Nucleus accumbens (tissue), 56 donors: ENCODE measurements around the gene SNCAIP.

Experiments
- DNase-seq, 56 donors: peaks; one replicate each; lab custom pipeline; 2025; lab: John Stamatoyannopoulos, UW

The SNCAIP gene

DNA sequence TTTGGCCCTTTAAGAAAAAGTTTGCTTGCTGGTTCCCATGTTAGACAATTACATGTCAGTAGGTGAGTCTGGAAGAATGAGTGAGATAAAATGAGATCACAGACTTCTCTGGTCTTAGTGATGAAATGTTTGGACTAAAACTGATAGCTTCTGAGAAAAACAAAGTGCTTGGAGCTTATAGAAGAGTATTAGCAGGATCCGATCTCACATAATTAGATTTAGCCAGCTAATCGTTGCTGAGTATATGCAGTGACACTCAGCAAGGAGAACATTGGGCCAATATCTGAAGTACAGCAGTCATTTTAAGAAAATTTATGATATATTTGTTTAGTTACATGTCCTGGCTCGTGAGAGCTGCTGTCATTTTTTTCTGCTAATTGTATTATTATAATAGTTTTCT, 135.8 kb downstream of the SNCAIP start:
- DNase-seq = no peak

DNA sequence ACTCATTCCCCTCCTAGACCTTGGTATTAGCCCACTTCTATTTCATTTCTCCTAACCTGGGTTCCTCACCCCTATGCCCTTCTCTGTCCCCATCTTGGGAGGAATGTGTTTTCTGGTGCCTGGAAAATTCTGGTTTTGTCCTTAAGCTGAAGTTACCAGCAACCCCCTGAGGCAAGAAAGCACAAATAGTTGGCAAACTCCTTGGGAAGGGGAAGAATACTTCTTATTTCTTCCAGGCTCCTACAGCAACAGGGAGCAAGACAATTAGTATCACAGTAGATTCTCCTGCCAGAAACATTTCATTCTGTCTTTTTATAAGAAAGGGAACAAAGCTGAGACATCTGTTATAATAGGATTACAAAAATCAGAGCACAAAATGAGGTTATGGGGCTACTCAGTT, 142.5 kb downstream of the SNCAIP start:
- no peak for DNase-seq

DNA sequence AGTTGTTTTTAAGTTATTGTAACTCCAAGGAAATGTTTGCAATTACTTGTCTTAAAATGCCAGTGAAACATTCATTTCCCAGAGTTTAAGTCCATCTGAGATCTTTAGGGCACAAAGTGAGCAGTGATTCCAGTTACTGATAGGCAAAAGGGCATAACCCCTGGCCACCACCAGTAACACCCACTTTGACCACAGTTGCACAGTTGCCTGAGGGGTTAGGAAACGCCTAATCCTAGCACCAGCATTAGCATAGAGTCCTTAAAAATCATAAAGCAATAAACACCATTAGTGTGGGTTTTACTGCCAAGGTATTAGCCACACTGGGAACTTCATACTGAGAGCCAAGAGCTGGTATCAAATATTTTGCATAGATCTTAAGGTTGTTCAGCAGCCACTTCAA, 143.9 kb downstream of the SNCAIP start:
- no peak for DNase-seq

DNA sequence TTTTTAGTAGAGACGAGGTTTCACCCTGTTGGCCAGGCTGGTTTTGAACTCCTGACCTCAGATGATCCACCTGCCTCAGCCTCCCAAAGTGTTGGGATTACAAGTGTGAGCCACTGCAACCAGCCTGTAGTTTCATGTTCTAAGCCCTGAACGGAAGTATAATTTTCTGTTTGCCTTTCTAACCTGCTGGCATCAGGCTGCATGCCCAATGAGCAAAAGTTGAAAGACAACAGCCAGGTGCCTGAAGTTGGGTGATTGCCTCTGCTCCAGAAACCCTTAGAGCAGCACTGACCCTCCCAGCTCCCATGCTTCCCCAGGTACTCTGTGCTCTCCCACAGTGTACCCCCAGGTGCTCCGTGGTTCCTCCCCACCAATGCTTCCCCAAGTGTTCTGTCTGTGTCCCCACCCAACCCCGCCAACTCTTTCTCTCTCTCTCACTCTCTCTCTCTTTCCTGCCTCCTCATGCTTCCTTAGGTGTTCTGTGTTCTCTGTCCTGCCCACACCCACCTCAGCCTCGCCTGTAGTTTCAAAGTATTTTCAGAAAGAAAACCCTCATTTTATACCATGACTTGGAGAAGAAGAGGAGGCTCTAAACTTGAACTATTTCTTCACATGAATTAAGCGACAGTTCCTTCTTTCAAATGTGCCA, 145.3 kb downstream of the SNCAIP start:
- DNase-seq = peak in 4 of 56 donors; percentile 4 to 18 (median 8)

DNA sequence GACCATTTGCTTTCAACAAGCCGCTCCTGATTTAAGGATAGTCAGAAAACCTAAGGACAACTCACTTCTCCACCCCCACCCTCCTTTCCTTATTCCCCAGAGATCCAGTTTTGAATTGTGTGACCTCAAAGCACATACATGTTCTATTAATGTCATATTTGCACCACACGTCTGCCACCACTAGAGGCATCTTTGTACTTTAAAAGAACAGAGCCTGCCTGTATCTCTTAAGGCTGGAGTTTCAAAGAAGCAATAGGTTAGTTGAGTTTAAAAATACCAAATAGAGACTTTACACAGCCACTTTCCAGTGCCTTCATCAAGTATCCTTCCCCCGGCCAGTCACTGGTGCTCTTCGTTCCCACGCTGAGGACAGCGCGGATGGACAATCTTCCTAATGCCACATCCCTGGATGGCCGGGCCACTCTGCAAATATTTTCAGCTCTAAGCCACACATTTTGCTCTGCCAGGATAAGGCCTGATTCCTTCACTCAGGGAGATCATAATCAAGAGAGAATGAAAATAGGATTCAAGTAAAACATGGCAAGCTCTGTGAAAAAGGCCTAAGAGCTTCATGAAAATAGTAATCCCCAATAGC, 146.3 kb downstream of the SNCAIP start:
- DNase-seq = no peak

DNA sequence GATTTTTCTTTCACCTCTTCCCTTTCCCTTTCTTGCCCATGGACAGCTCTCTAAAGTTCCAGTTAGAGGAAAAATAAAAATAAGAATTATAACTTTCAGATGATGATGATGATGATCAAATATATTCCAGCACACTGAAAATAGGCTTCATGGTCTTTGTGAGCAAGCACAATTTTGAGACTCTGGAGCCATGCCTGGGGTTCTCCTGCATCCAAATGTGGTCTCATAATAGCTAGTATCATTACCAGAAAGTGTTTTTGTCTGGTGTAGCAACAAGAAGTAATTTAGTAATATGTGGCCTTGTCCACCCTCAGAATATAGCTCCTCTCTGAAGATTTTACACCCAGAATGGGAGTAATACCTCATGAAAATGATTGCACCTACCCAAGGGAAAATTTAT, 150.4 kb downstream of the SNCAIP start:
- DNase-seq = no peak

DNA sequence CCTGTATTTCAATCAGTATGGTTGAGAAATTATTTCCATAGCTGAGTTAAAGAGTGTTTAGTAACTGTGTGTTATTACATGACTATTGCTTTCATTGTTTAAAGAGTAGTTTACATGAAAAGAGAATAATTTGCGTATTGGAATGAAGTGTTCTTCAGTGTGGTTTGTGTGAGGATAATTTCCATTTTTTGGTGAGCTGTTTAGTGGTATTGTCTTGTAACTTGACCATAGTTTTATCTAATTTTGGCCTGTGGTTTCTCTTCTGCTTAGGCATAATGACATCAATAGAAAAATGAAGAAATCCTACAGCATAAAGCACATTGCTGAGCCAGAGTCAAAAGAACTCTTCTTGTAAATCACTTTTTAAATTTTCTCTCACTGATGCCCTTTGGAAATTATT, 151.2 kb downstream of the SNCAIP start:
- no peak for DNase-seq

DNA sequence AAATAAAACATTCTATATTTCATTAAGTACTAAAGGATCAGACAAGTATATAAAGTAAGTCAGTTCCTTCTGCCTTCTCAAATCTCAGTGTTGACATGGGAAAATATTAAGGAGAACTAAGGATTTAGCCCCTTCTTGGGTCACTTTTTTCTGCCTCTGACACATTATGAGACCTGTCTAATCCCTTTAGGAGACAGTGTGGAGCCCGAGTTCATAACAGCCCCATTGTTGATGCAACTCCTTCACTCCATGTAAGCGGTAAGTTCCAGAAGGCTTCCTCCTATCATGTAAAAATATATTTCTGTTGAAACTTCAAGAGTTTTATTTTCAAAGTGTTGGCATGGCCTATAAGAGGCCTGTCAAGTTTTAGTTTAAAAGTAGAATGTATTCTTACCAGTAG, 152.2 kb downstream of the SNCAIP start:
- DNase-seq = no peak

DNA sequence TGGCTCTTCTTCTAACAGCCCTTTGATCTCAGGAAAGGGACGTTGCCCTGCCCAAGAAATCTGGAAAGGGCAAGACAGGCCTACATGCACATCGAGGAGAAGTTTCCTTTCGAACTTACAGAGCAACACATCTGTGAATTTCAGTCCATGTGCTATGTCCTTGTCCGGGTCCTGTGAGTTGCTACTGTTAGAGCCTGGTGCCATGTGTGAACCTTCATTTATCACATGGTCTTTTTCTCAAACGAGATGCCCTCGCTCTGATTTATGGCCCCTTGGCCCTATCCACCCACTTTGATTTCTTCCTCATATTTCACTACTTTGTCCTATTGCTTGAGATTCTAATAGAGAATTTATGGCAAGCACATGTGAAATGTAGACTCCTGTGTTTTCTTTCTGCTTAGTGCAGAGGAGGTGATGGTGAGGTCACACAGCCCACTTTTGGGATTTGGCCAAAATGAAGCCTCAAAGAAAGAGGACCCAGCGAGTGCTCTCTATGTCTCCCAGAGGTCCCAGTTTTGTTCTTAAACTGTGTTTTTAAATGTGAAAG, 153.1 kb downstream of the SNCAIP start:
- DNase-seq = no peak

DNA sequence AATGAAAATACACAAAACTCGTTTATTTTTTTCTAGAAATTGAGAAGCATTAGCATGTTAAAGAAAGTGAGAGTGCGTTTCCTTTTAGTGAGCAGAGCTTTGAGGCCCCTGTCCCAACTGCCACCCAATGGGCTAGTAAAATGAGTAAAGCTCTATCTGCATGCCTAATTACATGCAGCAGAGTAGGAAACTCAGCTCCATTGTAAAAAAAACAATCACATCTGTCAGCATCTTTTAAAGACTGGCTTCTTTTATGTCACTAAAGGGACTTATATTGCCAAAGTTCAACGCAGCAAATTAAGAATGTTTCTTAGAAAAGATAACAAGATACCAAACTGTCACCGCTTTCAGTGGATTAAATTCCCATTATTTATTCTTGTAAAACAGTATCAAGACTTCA, 154.0 kb downstream of the SNCAIP start:
- DNase-seq = no peak

DNA sequence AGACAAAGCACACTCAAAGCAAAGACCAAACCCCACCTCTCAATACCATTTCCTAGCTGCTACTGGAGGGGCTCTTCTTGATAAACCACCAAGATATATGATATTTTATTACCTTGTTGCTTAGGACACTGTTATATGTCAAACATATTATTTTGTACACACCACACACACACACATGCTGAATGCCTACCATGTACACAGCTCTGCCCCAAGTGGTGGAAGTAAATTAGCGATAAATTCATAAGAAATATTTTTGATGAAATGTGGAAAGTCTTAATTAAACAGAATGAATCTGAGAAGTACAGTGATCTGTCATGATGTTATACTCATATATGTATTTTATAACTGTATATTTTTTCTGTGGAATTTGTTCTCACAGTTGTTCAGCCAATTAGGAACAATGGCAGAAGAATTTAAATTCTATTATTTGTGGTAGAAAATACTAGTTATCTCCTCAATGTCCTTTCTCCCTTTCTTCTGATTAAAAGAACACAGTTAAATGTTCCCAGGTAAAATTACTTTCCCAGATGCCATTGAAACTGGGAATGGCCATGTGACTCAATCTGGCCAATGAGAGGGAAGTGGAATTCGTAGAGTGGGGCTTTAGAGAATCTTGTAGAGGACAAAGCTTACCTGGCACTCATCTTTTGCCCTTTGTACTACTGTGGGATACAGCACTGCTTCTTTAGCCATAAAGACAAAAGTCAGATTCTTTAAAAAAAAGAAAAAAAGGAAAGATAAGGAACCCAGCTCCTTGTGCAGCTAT, 156.5 kb downstream of the SNCAIP start:
- no peak for DNase-seq

DNA sequence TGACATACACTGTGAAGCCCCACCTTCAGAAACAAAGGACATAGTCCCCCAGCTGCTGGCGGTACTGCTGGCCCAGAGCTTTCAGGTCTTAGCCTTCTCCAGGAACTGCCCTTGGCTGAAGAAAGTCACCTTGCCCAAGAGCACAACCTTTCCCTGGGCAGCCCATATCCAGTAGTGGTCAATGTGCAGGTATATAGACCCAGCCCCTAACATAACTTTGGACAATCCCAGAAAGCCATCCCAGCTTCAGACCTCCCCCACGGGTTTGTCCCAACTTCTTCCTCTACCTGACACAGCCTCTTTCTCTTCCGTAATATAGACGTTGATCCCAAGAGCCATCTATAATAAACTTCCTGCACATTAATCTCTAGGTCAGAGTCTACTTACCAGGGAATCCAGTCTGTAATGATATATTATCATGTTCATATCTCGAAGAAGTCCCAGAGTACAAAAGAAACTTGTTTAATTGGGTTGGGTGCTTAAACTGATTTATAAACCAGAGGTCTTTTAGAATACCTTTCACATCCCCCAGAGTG, 157.4 kb downstream of the SNCAIP start:
- no peak for DNase-seq

DNA sequence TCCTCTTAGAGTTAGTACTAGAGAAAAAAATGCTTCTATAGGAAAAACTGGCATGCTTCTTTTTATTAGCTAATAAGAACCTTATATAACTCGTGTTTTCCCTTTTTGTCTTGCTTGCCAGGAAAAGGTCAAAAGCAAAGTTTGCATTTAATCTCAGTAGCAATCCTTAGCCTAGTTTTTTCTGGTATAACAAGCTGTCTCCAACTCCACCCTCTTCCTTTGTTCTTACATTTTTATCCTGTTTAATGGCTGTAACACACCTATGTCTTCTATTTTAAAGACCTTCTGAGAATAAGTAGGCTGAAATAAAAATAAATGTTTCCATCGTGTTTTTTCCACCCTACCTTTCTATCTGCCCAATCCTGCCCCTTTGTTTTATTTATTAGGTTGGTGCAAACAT, 158.3 kb downstream of the SNCAIP start:
- no peak for DNase-seq

DNA sequence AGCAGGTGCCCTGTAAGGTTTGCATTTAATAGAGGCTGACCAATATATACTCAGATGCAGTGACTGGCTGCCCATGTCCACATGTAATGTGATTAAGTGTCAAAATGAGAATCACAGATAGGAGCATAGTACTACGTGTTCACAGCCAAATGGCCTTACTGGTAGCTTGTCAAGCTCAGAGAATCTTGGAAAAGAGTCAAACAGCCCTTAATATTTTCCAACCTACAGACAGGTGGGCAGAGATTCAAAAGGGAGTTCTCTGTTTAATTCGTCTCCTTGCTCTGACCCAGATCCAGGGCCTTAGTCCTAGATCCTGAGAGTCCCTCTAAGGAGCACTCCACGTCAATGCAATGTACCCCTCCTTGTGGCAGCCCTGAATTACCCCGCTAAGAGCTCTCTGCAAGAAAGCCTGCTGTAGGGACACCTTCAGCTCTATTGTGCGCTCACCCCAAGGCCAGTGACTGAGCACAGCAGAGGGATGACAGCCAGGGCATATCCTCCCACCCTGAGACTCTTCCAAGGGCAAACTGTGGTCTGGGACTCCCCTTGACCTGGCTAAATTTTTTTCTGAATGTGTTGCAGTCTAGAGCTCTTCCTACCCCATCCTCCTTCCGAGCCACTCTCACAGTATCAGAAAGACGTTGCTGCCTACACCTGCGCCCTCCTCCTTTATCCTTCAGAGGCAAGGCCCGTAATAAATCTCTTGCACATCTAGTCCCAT, 159.2 kb downstream of the SNCAIP start:
- no peak for DNase-seq

DNA sequence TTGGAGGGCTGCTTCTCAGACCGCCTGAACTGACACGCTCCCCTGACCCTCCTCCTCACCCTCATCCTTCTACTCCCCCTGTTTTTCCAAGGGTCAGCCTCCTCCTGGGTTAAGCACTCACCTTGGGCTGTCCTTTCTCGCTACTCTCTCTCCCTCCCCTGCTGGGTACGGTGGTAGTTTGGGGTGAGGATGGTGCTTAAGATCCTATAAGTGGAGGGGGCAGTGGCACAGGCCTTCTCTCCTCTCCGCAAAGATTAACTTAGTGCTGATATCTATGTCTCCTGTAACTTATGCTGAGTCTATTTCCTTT, 159.7 kb downstream of the SNCAIP start:
- no peak for DNase-seq

DNA sequence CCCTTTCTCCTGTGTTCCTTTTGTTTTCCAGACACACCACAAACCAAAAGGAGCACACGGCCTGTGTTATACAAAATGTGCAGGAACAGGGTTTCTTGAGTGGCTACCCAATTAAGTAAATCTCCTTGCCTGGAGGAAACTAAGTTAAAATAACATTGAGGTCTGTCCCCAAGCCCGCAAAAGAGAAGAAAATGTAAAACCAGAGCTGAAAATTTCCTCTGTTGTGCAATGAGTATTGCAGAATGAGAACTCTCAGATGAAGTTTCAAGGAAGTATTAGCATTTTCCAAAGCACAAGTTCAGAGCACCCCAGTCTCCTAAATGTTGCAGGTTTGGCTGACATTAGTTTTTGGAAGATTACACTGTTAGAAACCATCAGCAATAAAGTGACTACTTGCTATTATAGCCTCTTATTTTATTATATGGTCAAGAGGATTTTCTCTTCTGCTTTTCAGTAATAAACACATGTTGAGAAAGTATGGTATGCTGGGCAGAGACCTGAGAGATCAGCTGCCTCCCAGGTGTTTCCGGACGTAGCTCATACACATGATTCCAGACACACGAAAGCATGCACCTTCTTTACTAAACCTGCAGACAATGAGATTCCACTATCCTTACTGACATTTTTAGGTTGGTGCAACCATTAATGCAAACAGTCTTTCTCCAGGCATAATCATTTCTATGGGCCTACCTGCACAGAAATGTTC, 161.3 kb downstream of the SNCAIP start:
- no peak for DNase-seq

DNA sequence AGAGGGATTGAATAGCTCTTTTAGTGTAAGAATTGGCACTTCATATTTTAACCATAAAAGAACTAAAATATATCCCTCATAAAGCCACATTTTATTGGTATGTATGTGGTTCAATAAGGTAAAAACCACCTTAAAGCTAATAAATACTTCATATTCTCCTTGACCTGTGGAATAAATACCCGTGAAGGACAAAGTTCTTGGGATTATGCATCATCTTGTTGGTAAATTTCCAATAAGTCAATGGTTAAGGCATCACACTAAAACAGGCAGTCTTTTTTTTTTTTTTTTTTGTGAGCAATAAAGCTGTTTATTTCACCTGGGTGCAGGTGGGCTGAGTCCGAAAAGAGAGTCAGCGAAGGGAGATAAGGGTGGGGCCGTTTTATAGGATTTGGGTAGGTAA, 161.9 kb downstream of the SNCAIP start:
- no peak for DNase-seq

DNA sequence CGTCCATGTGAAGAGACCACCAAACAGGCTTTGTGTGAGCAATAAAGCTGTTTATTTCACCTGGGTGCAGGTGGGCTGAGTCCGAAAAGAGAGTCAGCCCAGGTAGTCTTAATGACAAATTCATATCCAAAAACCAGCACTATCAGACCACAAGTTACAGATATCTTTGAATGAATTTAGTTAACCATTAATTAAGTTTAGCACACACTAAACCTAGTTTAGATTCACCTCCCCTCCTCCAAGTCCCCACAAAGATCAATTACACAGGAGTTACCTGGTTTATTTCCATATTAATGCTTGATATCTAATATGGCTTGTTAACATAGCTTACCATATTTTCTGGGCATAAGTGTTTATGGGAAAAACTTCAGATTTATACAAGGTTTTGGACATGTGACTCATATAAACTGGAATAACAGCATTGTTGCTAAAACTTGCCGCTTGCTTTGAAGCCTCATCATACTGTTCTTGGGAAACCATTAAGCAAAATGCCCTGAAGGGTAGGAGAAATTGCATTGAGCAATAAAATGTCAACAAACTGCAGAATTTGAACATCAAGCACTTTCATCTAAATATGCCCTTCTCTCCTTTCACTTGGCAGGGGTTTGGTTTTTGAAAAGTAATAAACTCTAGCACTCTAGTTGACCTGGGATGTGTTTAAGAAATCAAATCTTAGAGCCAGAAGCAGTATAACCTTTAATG, 166.9 kb downstream of the SNCAIP start:
- DNase-seq = no peak

DNA sequence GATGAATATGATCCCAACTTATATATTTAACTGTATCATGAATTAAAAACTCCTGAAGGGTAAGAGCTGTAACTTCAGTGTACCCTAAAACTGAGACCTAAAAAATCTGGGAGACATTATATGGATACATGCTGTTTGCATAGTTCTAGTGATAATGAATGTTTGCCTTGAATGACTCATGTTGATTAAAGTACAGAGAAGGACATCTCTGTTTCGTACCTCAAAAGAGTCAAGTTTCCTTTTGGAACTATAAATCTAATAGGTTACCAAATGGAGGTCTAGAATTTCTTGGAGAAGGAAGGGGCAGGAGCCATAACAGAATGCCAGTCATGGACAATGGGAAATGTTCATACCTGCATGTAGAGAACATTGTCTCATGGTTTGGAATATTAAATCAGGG, 168.1 kb downstream of the SNCAIP start:
- no peak for DNase-seq

DNA sequence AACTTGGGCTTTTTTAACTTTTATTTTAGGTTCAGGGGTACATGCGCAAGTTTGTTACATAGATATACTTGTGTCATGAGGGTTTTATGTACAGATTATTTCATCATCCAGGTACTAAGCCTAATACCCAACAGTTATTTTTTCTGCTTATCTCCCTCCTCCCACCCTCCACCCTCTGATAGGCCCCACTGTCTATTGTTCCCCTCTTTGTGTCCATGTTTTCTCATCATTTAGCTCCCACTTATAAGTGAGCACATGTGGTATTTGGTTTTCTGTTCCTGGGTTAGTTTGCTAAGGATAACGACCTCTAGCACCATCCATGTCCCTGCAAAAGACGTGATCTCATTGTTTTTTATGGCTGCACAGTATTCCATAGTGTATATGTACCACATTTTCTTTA, 172.1 kb downstream of the SNCAIP start:
- DNase-seq = no peak
